ENCODE data around the gene ULK4.
"Not testable (repeated sequence)": the region's sequence is repeated elsewhere in the genome, so short reads cannot be mapped to it uniquely, and the experiment has no call there.

ULK4 gene

DNA sequence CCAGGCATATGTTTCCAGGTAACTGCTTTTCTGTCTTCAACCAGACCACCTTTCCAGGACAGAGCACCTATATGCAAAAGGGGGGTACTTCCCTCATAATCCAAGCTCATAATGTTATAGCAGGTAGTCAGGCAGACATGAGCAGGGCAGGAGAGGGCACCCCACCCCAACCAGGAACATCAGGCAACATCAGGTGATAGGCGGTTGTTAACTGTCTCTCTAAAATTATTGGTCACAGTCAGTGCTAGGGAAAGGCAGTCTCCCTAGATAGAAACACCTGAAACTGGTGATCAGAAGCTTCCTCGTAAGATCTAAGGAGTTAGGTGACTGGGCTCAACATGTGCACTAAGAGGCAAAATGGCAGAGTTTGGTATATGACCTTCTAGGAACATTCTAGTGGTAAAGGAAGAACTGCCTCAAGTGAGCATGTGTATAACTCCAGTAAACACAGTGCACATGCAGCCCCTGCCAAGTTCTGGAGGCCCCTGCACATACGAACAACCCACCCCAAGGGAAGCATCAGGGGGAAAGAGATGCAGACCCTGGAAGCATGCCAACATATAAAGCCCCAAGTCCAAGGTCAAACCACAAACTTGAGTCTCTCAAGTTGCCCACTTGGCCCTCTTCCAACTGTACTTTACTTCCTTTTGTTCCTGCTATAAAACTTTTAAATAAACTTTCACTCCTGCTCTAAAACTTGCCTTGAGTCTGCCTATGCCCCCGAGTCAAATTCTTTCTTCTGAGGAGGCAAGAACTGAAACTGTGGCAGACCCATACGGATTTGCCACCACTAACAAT is 270.9 kb downstream of the ULK4 start:
- peak; percentile 35 for DNase-seq (ENCODE audit: low read depth)

GRCh38 chr3:41688595-41689380 is 273.1 kb downstream of the ULK4 start:
- peak; percentile 52 for DNase-seq (ENCODE audit: low read depth)

DNA sequence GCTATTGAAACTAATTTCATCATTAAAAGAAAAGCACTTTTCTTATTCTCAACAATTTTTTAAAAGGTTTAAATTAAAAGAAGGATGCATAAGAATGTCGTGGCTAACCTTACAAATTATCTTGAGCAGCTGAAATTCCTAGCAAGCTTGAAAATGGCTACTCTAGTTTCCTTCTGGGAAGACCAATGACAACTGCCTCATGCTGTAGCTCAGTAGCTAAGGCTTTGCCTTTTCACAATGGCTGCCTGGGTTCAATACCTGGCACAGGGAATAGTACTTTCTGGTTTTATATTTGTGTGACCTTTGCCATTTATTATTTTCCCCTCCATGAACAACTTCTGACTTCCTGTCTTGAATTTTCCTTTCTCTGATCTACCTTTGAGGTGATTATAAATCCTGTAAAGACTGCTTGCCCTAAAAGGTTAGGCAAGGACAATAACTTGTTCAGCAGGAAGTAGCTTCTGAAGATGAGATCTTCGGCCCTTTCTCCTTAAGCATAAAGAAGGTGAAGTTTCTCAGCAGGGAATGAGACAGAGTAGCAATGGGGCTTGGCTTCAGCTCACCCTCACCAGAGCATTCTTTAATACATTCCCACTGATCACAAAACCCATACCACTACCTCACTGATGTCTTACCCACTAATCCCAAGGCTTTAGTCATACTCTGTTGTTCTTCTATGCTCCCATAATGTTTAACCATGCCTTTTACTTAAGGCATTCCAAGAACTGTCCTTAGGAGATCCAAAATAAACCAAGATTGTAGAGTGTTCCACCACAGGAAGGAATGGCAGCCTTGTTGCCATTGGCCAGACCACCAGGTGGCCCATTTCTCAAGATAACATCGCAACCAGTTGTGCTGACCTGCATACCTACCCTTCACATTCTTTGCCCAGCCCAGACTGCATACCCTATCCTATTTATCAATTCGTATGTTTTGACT is 276.8 kb downstream of the ULK4 start:
- DNase-seq (ENCODE audit: low read depth), result peak; percentile 42

GRCh38 chr3:41683666-41684350 is 278.1 kb downstream of the ULK4 start:
- peak; percentile 70 for DNase-seq (ENCODE audit: low read depth)

GRCh38 chr3:41682996-41683395 is 278.9 kb downstream of the ULK4 start:
- DNase-seq (ENCODE audit: low read depth), result peak; percentile 93

- DNase-seq (ENCODE audit: low read depth), result no peak
Measured at GRCh38 chr3:41682382-41682781, 279.5 kb downstream of the ULK4 start.

GRCh38 chr3:41681479-41681878 is 280.4 kb downstream of the ULK4 start:
- DNase-seq (ENCODE audit: low read depth), result peak; percentile 97

DNA sequence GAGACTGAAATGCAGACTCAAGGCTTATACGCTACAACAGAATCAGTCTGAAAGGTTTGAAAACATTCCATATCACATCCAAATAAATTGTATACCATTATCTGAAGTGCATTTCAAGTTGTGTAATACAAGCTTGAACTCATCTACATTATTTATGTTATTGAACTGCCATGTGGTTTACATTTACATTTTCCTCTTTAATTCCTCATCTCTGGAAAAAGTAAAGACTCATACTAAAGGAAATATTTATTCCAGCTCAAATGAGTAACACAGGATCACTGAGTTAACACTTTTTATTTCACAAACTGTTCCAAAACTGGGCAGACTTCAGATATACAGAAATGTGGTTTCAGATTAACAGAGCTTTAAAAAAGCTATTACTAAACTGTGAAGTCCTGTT is 282.5 kb downstream of the ULK4 start:
- DNase-seq (ENCODE audit: low read depth), result no peak

- not testable (repeated sequence) for DNase-seq (ENCODE audit: low read depth)
Measured at GRCh38 chr3:41675102-41675501, 286.8 kb downstream of the ULK4 start.

DNA sequence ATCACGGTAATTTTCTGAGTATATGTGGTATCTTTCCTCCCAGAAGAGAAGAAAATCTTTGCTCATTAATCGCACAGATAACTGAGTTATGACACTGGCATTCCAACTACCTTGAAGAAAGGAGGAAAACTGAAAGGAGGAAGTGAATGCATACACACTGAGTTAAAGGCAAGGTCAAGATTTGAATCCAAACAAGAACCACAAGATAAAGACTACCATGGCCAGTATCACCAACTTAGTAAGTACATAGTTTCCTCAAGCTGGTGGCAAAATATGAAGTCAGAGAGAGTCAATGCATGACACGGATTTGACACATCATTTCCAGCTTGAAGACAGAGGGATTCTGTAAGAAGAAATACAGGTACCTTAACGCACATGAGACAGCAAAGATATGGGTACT is 287.5 kb downstream of the ULK4 start:
- DNase-seq (ENCODE audit: low read depth), result no peak

GRCh38 chr3:41673650-41674049 is 288.3 kb downstream of the ULK4 start:
- peak; percentile 75 for DNase-seq (ENCODE audit: low read depth)

DNA sequence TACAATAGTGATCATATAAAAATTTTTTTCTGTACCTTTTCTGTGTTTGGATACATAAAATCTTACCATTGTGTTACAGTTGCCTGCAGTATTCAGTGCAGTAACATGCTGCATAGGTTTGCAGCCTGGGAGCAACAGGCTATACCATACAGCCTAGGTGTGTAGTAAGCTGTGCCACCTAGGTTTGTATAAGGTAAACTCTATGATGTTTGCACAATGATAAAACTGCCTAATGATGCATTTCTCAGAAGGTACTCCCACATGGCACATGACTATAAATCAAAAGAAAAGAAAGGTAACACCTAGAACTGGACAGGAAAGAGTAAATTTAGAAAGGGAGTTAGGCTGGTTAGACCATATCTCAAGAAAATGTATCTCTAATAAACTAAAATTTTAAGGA is 293.5 kb downstream of the ULK4 start:
- DNase-seq (ENCODE audit: low read depth), result no peak

DNA sequence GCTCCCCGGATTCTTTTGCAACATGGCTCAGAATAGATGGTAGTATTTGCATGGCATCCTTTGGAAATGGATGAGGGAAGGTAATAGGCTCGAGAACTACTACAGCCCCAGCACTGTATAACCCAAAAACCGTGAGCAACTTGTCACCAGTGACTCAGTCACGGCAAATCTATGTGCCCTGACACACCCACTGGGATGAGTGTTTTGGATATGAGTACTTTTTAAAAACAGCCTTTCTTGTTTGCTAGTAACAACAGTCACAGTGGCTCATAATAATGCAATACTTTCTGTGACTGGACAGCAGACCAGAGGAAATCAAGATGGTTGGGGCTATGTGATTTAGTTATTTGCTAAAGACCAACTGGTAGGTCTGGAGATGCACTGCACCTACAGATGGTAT is 299.6 kb downstream of the ULK4 start:
- DNase-seq (ENCODE audit: low read depth), result peak; percentile 17

DNA sequence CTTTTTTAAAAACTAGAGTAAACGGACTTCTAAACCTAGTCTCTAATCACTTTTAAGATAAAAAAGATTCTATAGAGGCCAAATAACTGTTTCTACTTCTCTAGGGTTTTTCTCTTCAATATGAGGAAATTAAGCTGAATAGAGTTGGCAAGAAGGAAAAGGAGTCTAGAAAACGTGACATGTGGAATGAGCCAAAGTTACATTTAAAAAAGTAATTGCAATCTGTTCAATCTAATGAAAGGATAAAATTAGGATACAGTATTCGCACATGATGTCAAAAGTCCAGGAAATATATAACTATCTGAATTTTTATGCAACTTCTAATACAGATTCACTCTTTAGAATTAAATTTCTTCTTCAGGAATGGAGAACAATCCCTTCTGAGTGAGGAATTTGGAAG is 300.1 kb downstream of the ULK4 start:
- DNase-seq (ENCODE audit: low read depth), result no peak

GRCh38 chr3:41660510-41660909 is 301.4 kb downstream of the ULK4 start:
- DNase-seq (ENCODE audit: low read depth), result no peak

GRCh38 chr3:41653571-41654239 is 308.2 kb downstream of the ULK4 start:
- peak; percentile 40 for DNase-seq (ENCODE audit: low read depth)

DNA sequence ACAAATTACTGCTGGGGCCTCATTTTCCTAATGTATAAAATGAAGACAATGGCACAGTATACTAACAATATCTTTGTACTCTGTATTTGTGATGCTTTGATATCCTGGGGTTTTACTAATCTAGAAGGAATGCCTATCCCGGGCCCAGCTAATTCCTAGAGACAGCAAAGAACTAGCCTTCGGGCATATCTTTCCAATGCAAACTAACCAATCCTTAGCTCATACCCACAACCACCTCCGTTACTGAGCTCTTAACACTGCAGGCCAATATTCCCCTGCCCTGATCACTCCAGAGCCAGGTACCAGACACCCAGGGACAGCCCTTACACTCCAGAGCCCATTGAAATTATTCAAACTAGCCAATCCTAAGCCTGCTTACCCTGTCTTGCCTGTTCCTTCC is 309.0 kb downstream of the ULK4 start:
- peak; percentile 74 for DNase-seq (ENCODE audit: low read depth)

- DNase-seq (ENCODE audit: low read depth), result no peak
Measured at GRCh38 chr3:41652506-41652905, 309.4 kb downstream of the ULK4 start.

DNA sequence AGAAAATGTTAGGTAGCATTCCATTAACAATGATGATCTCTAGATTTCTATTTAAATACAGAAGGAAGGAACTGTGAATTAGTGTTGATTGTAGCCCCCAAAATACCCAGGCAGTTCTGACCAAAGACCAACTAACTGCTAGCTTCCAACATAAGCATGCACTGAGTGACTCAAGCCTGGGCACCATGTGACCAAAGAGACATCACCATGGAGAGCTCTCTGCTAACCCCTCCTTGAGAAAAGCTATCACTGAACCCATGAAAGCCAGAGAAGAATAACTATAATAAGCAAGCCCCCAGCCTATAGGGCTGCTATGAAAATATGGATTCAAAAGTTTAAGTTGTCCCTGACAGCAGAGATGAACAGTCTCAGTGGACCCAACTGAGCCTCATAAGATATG is 310.2 kb downstream of the ULK4 start:
- DNase-seq (ENCODE audit: low read depth), result no peak

DNA sequence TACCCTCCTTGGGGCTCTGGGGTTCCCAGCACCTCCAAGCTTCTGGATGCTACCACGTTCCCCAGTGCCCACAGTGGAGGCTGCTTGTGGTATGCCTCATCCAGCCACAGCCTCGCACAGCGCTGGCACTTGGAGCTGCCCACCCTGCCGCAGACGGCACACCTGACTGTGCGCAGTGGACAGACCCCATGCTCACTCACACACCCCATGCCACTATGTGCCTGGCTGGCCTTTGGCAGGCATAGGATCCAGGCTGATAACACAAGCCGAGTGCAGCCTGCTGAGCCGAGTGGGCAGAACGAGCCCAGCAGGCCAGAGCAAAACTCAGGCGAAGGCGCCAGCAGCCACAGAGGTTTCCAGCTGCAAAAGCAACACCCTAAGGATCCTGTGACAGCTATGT is 311.5 kb downstream of the ULK4 start:
- DNase-seq (ENCODE audit: low read depth), result no peak

GRCh38 chr3:41649129-41649739 is 312.7 kb downstream of the ULK4 start:
- no peak for DNase-seq (ENCODE audit: low read depth)

Measured in EH (cell line).